Gastroesophageal sphincter (tissue), 4 donors: Measurements from ENCODE around the gene DENND1B. TPM values are rescaled to one million over a fixed set of nuclear protein-coding genes. Genes with fewer than 3 reads are reported as not detected.

Experiments used
- ATAC-seq: fragments of 150-250 bp; one replicate; pipeline ENCODE4 v1.9.1; 2016; ENCODE audit warnings: mild to moderate bottlenecking, moderate library complexity
- H3K27ac ChIP-seq, 4 donors: fragments of 200-600 bp; sonication (generic) in 3 of 4; 1 replicate in 3 of 4; 2 replicates in 1 of 4; pipeline ENCODE4 v1.5.1; 2016 to 2019
- H3K27me3 ChIP-seq: fragments of 200-600 bp; sonication (generic); one replicate; pipeline ENCODE4 v1.5.1; 2019
- H3K36me3 ChIP-seq, 2 donors: fragments of 200-600 bp; sonication (generic); one replicate each; pipeline ENCODE4 v1.5.1; 2019; ENCODE audit warnings: control low read depth in 1 of 2
- H3K4me1 ChIP-seq, 3 donors: fragments of 200-600 bp; sonication (generic); 1 replicate in 2 of 3; 2 replicates in 1 of 3; pipeline ENCODE4 v1.5.1; 2016 to 2019; ENCODE audit warnings: control low read depth in 2 of 3
- H3K4me3 ChIP-seq, 2 donors: fragments of 200-600 bp; sonication (generic); one replicate each; pipeline ENCODE4 v1.5.1; 2019; ENCODE audit warnings: mild to moderate bottlenecking in 1 of 2, moderate library complexity in 1 of 2
- H3K9me3 ChIP-seq, 3 donors: fragments of 200-600 bp; sonication (generic); one replicate each; pipeline ENCODE4 v1.5.1; 2017 to 2019; ENCODE audit warnings: control low read depth in 2 of 3
- CTCF ChIP-seq, 4 experiments: fragments of 200-600 bp in 2 of 4; fragments of 450-650 bp in 2 of 4; sonication (generic) in 1 of 4; IDR thresholded peaks; one replicate each; pipeline ENCODE4 v1.5.1; 2017 to 2019; ENCODE audit warnings: antibody characterized with exemption in 4 of 4, mild to moderate bottlenecking in 2 of 4, moderate library complexity in 2 of 4
- EP300 ChIP-seq: sonication (generic); formaldehyde crosslinking; IDR thresholded peaks from one replicate; pipeline ENCODE4 v1.6.1; 2017; ENCODE audit warnings: antibody characterized with exemption, mild to moderate bottlenecking
- POLR2A ChIP-seq, 2 donors: fragments of 450-650 bp; IDR thresholded peaks; one replicate each; pipeline ENCODE4 v1.6.1; 2017; ENCODE audit warnings: antibody characterized with exemption in 2 of 2, mild to moderate bottlenecking in 2 of 2, moderate library complexity in 1 of 2
- POLR2AphosphoS5 ChIP-seq: sonication (generic); formaldehyde crosslinking; IDR thresholded peaks from one replicate; pipeline ENCODE4 v1.6.1; 2017; ENCODE audit warnings: antibody characterized with exemption
- WGBS, 2 donors: methylation state at CpG; one replicate each; pipeline ENCODE4 v1.1.5; 2018; ENCODE audit warnings: low coverage in 1 of 2; 5-methylcytosine and 5-hydroxymethylcytosine counted together
- total RNA-seq, 4 donors: library from RNA; depleted of rRNA; stranded (reverse); fragments of >200 nt; gene quantifications; one replicate each; pipeline ENCODE4 v1.1.0, GENCODE V29; 2016

DENND1B gene
- total RNA-seq, 4 donors from 2014 or later, result 8.3 to 11.5 (median 8.8) TPM

GRCh38 chr1:197561041-197561440 lies 214.2 kb downstream of the DENND1B start:
- 68 to 100% methylated on average over 2 of the region's 2 CpGs for WGBS, 2 donors
- no peaks in the 10 kb centered on the region for H3K9me3 ChIP-seq
- peaks cover 0 to 17% of the 10 kb centered on the region in 2 donors for H3K36me3 ChIP-seq
- no peak for ATAC-seq
- no peak for TF ChIP-seq POLR2A (IDR thresholded peaks at IDR 0.05)
- TF ChIP-seq EP300, result no peak
- TF ChIP-seq CTCF (IDR thresholded peaks at IDR 0.05), result no peak
- no peak for TF ChIP-seq POLR2AphosphoS5
- no peaks in the 10 kb centered on the region for H3K4me1 ChIP-seq
- no peak overlapping the region for H3K4me3 ChIP-seq
- H3K27ac ChIP-seq, result no peak overlapping the region
- H3K27me3 ChIP-seq, result no peaks in the 10 kb centered on the region

GRCh38 chr1:197559655-197560054 lies 215.6 kb downstream of the DENND1B start:
- Histone ChIP-seq H3K27me3 (no peaks in the 10 kb centered on the region), H3K4me3 (no peak overlapping the region), H3K36me3 (peaks cover 0 to 17% of the 10 kb centered on the region in 2 donors), H3K4me1 (no peaks in the 10 kb centered on the region), H3K9me3 (no peaks in the 10 kb centered on the region), H3K27ac (no peak overlapping the region)
- ATAC-seq, result no peak
- 88 to 90% methylated on average over 1 of the region's 1 CpG for WGBS, 2 donors
- no peak for TF ChIP-seq EP300
- no peak for TF ChIP-seq POLR2AphosphoS5
- no peak for TF ChIP-seq POLR2A (IDR thresholded peaks at IDR 0.05)
- no peak for TF ChIP-seq CTCF (IDR thresholded peaks at IDR 0.05)

GRCh38 chr1:197559244-197559643 lies 216.0 kb downstream of the DENND1B start:
- no peak overlapping the region for H3K4me3 ChIP-seq
- peaks cover 0 to 17% of the 10 kb centered on the region in 2 donors for H3K36me3 ChIP-seq
- WGBS, 2 donors, result 29 to 47% methylated on average over 1 of the region's 1 CpG
- H3K27me3 ChIP-seq, result no peaks in the 10 kb centered on the region
- TF ChIP-seq CTCF (IDR thresholded peaks at IDR 0.05), result no peak
- TF ChIP-seq POLR2AphosphoS5, result no peak
- no peak for TF ChIP-seq EP300
- no peak for TF ChIP-seq POLR2A (IDR thresholded peaks at IDR 0.05)
- no peak for ATAC-seq
- H3K9me3 ChIP-seq, result no peaks in the 10 kb centered on the region
- H3K27ac ChIP-seq, result no peak overlapping the region
- H3K4me1 ChIP-seq, result no peaks in the 10 kb centered on the region

GRCh38 chr1:197557302-197557701 lies 218.0 kb downstream of the DENND1B start:
- no peaks in the 10 kb centered on the region for H3K27me3 ChIP-seq
- WGBS, 2 donors, result 25 to 27% methylated on average over 1 of the region's 1 CpG
- H3K9me3 ChIP-seq, result no peaks in the 10 kb centered on the region
- H3K36me3 ChIP-seq, result peaks cover 0 to 7% of the 10 kb centered on the region in 2 donors
- no peak for ATAC-seq
- H3K4me1 ChIP-seq, result no peaks in the 10 kb centered on the region
- TF ChIP-seq EP300, result no peak
- TF ChIP-seq CTCF (IDR thresholded peaks at IDR 0.05), result no peak
- TF ChIP-seq POLR2A (IDR thresholded peaks at IDR 0.05), result no peak
- TF ChIP-seq POLR2AphosphoS5, result no peak
- no peak overlapping the region for H3K27ac ChIP-seq
- H3K4me3 ChIP-seq, result no peak overlapping the region

- H3K4me3 ChIP-seq, result no peak overlapping the region
- no peak for TF ChIP-seq CTCF (IDR thresholded peaks at IDR 0.05)
- TF ChIP-seq POLR2A (IDR thresholded peaks at IDR 0.05), result no peak
- no peak for TF ChIP-seq POLR2AphosphoS5
- TF ChIP-seq EP300, result no peak
- no peaks in the 10 kb centered on the region for H3K4me1 ChIP-seq
- WGBS, 2 donors, result 0 to 23% methylated on average over 1 of the region's 1 CpG
- no peak overlapping the region for H3K27ac ChIP-seq
- ATAC-seq, result no peak
- no peaks in the 10 kb centered on the region for H3K36me3 ChIP-seq
- no peaks in the 10 kb centered on the region for H3K9me3 ChIP-seq
- H3K27me3 ChIP-seq, result no peaks in the 10 kb centered on the region
These were observed 222.0 kb downstream of the DENND1B start for GRCh38 chr1:197553281-197553680.
